HG03521 (cell line): Measurements from ENCODE around the gene PLAGL2.
"Not testable (repeated sequence)": the region's sequence is repeated elsewhere in the genome, so short reads cannot be mapped to it uniquely, and the experiment has no call there.

Experiments
- ATAC-seq: cut with Tn5 transposase; IDR thresholded peaks from one replicate; pipeline ENCODE4 v1.9.1; 2021; ENCODE audit warnings: mild to moderate bottlenecking, moderate library complexity; ENCODE audit not compliant: unreplicated experiment

The PLAGL2 gene

DNA sequence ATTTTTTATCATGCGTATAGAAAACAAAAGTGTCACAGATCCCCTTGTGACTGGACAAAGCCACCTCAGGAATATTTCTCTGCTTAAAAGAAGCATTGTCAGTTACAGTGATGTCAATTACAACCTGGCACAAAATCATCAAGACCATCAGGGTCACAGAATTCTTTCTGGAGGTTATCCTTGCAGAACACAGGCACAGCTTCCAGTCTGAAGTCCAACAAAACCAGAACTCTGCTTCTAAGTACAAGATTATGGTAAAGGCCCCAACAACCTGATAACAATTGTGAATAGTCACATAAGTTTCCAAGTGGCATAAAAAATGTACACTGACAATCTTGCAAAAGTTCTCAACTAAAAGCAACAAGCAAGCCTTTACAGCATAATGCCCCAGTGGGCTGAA, 21.0 kb downstream of the PLAGL2 start:
- ATAC-seq, result no peak

DNA sequence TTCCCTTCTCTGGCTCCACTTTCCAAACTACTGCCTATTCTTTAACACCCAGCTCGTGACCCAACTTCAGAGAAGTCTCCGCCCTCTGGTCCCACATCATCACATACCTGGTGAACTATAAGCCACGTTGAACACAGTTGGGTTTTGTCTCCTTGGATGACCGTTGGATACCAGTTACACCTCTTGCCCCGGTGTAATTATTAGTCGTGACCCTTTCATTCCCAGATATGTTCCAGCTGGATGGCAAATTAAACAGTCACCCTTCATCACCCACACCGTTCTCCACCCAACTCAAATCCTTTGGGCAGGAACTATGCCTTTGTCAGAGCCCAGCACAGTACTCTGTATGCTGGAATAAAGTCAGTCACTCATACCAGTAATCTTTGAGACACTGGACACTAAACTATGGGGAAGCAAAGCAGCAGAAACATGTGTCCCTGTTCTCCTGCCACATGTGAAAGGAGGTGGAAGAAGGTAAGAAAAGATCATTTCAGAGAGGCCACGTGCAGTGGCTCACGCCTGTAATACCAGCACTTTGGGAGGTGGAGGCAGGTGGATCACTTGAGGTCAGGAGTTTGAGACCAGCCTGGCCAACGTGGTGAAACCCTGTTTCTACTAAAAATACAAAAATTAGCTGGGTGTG, 22.5 kb downstream of the PLAGL2 start:
- no peak for ATAC-seq

DNA sequence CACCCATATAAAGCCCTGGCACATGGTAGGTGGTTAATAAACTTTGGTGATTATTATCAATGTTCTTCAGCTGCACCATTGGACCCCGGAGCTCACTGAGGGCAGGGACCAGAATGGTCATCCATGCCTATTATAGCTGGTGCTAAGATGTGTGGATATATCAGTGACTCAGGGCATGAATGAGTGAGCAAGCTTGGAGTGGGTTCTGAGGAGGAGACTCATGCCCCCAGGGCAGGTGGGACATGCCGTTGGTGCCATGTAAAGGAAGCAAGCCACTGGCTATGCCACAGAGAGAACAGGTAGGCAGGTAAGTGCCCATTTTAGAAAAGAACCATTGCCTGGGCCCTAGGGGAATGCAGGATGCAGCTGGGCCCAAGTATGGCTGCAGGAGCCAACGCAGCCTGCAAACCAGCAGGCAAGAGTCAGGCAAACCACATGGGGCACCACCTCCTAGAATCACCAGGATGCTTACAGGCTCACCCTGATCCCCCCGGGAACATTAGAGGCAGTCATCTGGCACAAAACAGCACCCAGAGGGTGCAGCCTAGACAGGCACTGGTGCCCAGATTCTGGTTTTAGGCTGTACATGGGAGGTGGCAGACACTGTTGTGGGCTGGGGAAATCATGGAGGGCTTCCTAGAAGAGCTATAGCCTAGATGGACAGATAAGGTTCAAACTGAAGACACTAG, 23.5 kb downstream of the PLAGL2 start:
- no peak for ATAC-seq

DNA sequence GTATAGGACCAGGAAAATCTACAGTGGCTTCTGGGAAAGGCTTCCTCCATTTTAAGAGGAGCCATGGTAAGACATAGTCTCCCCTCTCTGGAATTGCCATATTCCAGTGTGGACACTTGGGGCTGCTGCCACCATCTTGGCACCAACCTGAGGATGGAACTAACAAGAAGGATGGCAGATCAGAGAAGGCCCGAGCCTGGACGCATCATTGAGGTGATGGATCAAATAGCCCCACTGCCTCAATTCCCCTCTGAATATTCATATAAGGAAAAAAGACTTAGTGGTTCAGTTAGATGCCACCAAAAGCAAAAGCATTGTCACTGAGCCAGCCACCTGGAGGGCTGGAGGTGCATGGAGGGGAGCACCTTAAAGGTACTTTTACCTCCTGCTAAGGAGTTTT, 25.9 kb downstream of the PLAGL2 start:
- ATAC-seq, result no peak

DNA sequence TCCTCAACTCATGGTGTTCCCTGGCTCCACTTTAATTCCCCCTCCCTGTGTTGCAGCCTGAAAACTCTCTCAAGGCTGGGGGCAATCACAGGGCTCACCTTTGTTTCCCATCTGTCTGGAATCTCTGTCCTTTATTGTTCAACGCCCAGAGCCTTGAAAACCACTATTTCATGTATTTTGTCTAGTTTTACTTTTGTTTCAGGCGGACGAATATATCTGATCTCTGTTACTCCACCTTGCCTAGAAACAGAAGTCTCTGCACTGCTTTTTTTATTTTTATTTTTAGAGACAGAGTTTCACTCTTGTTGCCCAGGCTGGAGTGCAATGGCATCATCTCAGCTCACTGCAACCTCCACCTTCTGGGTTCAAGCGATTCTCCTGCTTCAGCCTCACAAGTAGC, 27.6 kb downstream of the PLAGL2 start:
- no peak for ATAC-seq

DNA sequence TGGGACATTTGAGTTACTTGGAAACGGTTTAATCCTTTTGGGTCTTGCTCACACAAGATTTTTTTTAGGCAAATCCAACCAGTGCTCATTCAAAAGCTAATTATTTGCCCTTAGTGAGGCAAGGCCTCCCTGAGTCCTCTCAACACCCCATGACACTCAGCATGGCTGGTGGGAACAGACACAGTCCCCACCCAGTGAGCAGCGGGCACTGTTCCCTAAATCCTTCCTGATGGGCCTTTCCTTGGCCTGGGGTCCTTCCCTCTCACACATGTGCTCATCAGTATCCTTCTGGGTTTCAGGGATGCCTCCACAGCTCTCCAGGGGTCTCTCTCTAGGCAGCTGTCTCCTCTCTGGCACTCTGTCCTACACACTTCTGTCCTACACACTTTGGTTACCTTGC, 28.0 kb downstream of the PLAGL2 start:
- ATAC-seq, result no peak

DNA sequence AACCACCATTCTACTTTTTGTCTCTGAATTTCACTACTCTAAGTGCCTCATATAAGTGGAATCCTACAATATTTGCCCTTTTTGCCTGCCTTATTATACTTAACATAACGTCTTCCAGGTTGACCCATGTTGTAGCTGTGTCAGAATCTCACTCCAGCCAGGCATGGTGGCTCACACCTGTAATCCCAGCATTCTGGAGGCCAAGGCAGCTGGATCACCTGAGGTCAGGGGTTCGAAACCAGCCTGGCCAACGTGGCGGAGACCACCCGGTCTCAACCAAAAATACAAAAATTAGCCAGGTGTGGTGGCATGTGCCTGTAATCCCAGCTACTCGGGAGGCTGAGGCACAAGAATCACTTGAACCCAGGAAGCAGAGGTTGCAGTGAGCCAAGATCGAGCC, 29.8 kb downstream of the PLAGL2 start:
- ATAC-seq, result not testable (repeated sequence)

DNA sequence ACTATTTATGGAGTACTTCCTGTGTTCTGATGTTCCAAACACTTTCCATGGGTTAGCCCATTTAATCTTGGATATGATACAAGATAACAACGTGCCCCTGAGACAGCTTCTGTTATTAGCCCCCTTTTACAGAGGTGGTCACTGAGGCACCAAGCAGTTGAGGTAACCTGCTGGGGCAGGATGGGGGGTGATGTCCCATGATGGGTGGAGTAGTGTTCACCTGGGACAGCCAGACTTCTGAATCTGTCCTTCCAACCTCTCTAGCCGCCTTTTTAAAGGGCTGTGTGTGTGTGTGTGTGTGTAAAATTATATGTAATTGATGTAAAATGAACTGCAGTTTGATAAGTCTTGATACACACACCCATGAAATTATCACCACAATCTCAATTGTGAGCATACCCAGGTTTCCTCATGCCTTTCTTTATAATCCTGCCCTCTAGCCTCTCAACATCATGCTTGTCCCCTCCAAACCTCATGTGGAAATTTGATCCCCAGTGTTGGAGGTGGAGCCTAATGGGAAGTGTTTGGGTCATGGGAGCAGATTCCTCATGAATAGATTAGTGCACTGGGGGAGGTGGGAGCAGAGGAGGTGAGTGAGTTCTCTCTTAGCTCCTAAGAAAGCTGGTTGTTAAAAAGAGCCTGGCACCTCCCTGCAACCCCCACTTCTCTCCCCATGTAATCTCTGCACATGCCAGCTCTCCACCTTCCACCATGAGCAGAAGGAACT, 39.2 kb downstream of the PLAGL2 start:
- ATAC-seq, result no peak

DNA sequence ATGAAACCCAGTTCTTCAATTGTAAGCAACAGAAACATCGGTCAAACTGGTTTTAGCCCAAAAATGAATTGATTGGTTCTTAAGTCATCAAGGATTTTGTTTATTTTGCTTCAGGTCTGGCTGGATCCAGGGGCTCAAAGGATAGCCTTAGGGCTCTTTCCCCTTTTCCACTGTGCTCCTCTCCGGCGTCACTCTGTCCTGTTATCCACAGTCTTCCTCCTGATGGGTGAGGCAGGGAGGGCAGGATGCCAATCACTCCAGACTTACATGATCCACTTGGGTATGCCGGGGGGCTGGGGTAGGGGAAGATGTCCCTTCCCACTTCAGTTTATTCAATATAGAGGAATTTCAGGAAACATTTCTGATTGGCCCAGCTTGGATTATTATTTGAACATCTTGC, 40.0 kb downstream of the PLAGL2 start:
- no peak for ATAC-seq

DNA sequence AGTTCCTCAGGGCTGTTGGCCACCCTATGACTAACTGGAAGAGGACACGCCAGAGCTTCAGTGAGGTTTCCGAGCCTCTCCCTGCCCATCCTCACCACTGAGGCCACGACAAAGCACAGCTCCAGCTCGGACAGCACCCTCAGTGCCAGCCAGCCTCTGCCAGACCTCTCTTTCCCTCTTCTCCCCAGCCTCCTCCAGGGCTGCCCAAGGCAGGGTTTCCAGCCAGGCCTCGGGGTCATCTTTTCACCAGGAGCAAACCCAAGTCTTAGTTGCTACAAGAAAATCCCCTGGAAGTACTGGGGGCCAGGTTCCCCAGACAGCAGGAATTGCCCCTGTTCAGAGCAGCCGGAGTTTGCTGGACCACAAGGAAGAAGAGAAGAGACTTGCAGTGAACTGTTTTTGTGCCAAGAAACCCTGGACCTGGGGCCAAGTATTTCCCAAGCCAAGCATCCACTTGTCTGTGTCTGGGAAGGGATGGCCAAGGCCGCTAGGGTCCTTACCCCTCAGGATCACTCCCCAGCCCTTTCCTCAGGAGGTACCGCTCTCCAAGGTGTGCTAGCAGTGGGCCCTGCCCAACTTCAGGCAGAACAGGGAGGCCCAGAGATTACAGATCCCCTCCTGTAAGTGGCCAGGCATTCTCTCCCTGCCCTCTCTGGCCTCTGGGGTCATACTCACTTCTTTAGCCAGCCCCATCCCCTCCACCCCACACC, 41.6 kb downstream of the PLAGL2 start:
- ATAC-seq, result no peak

DNA sequence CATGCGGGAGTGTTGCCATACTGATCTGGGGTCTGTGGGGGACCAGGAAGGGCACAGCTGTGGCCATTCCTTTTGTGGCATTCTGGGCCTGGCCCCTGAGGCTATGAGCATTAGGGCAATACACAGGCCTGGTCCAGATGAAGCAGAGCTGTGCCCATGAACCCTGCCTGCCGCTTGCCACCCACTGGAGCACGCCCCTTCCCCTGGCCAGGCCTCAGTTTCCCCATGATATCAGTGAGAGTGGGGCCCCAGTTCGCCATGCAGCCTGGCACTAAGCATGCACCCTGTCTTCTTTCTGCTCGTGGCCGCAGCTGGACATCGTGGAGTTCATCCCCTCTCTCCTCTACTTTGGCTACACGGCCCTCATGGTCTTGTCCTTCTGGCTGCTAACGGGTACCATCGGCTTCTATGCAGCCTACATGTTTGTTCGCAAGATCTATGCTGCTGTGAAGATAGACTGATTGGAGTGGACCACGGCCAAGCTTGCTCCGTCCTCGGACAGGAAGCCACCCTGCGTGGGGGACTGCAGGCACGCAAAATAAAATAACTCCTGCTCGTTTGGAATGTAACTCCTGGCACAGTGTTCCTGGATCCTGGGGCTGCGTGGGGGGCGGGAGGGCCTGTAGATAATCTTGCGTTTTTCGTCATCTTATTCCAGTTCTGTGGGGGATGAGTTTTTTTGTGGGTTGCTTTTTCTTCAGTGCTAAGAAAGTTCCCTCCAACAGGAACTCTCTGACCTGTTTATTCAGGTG, 42.4 kb downstream of the PLAGL2 start:
- no peak for ATAC-seq

DNA sequence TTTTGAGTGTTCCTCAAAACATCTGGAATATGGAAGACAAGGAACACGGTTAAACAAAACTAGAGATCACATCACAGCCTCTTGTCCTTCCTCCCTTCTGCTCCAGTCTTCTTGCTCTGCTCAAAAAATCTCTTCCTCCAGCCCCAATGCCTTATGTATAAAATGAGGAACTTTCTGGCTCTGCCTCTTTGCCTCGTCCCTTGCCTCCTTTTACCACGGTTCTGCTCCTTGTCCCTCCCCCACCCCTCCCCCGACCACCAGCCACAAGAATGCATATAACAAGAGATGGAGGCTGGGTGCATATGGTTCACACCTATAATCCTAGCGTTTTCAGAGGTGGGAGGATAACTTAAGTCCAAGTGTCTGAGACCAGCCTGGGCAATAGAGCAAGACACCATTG, 43.6 kb downstream of the PLAGL2 start:
- ATAC-seq, result no peak

DNA sequence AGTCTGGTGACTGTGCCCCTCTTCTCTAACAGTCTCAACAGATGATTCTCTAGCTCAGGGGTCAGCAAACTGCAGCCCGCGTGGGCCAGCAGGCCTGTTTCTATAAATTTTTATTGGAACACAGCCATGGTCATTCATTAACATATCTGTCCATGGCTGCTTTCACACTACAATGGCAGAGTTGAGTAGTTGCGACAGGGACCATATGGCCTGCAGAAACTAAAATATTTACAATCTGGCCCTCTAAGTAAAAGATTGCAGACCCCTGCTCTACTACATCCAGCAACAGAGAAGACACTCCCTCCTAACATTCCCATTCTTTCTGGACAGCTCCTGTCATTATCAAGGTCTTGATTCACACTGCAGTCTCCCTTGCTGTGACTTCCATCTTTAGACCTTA, 45.2 kb downstream of the PLAGL2 start:
- no peak for ATAC-seq

DNA sequence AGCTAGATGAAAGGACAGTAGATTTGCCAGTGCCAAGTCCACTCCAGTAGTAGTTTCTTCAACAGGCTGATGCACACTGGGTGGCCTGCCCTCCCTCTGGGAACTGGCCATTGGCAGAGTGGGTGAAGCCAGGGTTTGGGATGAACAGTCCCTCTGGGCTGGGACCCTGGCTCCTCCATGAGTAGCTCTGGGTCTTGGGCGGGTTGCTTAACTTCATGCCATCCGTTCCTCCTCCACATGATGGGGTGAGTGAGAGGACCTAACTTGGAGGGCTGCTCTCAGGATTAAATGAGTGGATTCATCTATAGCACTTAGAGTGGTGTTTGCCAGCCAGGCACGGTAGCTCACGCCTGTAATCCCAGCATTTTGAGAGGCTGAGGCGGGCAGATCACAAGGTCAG, 47.2 kb downstream of the PLAGL2 start:
- ATAC-seq, result no peak

DNA sequence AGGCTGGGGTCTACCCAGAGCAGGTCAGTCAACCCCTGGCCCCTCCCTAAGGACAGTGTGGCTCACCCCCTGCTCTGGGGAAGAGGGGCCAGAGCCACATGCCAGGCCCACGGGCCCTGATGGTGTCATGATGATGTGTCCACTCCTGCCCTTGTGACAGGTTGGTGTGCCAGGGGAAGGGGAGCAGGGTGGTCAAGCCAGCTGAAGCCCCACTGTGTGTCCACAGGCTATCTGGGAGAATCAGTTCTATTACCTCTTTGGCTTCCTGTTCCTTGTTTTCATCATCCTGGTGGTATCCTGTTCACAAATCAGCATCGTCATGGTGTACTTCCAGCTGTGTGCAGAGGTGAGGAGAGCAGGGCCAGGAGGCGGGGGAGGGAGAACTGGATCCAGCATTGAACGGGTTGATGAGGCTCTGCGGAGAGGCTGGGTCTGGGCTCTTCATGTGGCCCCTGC, 47.7 kb downstream of the PLAGL2 start:
- no peak for ATAC-seq

DNA sequence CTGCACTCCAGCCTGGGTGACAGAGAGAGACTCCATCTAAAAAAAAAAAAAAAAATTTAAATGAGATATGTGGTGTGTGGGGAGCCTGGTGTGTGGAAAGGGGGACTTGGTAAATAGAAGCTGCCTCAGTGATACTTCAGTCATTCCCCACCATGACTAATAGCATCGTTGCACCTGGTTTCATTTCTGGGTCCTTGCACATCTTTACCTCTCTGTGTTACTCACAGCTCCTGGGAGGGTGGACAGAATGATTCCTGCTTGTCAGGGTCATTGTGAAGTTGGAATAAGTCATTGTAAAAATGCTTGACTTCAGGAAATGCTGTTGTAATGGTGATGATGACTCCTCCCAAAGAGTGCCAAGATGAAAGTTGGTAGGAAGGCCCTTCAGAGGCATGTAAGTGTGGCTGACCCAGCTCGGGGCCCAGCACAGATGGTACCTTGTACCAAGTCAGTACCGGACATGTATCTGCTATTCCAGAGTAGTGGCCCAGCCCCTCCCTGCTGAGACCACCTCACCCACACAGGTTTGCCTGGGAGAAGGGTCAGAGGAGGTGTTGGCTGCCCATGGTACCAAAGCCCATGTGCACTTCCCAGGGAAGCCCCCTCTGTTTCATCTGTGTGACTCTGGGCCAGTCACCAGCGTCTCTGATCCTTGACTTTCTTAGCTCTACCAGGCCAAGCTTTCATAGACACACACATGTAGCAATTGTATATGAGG, 48.4 kb downstream of the PLAGL2 start:
- ATAC-seq, result no peak

DNA sequence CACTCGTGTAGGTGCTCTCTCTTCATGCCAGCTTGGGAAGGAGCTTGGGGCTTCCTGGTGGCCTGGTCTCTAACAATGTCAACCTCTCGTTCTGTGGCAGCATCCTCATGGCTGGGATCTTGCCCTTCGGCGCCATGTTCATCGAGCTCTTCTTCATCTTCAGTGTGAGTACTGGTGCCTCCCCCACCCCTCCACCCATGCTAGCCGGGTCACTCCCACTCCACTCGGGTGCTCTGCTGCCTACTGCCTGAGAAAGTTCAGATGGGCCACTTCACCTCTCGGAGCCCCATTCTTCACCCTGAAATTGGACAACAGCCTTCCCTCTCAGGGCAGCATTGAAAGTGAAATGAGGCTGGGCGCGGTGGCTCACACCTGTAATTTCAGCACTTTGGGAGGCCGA, 49.2 kb downstream of the PLAGL2 start:
- ATAC-seq, result no peak

DNA sequence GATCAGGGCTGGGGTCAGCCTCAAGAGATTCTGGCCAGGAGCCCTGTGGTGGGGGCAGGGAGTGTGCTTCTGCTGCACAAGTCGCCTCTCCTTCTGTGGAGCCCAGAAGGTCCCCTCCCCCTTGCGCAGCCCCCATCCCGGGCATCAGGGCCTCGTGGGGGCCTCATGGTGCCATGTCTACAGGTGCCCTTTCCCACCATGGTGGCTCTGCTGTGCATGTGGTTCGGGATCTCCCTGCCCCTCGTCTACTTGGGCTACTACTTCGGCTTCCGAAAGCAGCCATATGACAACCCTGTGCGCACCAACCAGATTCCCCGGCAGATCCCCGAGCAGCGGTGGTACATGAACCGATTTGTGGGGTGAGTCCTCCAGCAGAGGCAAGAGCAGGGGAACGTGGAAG, 49.9 kb downstream of the PLAGL2 start:
- no peak for ATAC-seq

DNA sequence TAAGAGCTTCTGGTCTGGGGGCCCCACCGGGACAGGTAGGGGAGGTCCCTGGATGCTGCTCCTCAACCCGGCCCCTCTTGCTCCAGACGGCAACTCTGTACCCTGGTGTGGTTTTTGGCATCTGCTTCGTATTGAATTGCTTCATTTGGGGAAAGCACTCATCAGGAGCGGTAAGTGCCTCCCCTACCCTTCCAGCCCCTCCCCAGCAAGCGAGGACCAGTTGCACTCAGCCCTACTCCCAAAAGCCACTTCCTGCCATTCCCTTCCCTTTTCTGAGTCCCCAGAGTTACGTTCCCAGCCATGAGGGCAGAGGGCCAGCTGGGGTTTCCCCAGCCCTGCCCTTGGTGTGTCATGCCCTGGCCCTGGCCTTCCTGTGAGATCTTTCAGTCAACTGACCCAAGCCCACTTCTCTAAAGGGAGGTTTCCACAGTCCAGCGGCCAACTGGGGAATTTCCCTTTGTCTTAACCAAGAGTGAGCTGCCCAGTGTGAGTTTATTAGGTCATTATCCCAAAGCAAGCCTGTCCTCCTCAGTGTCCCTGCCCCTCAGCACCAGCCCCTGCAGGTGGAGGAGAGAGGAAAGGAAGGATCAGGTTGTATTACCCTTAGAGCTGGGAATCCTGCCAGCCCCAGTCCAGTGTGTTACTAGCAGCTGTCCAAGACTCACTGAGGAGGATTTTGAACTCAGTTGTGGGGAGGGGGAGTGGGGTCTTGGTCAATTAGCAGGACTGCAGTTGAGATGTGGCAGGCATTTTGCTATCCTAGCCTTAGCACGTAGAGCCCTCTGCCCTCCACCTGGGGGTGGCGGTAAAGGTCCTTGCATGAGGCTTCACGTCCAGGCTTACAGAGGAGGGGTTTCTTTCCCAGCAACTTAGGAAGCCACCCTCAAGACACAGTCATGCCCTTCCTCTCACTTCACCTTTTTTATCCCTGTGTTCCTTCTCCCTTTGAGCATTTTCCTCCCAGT, 52.2 kb downstream of the PLAGL2 start:
- no peak for ATAC-seq
